Measurements from ENCODE around the gene CYTH1. TPM values are rescaled to one million over a fixed set of nuclear protein-coding genes. Genes with fewer than 3 reads are reported as not detected.

The CYTH1 gene
- total RNA-seq, 1 experiment from 2014 or later = 9.7 TPM

DNA sequence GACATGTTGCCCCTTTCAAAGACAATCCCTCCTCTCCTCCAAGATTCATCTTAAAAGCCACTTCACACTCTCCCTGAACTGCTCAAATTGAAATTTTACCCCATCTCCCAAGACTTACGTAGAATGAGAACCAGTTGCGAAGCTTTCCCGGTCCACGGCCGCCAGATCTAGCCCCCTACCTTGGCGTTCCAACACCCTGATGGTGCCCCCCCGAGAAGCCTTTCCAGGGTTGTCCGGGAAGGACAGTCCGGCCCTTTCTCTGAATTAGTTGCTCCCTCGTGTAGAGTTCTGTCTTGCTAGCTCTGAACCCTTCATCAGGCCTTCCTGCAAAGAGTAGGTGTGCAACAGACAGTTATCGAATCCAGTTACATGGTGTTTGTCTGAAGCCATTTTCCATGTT is 144.9 kb downstream of the CYTH1 start:
- Histone ChIP-seq H3K9me3 (ENCODE audit: control insufficient read depth, low read depth, low read length) (no peaks in the 10 kb centered on the region), H4K20me1 (ENCODE audit: control insufficient read depth, insufficient read depth, insufficient read length) (no peaks in the 10 kb centered on the region), H4K8ac (replicated peaks; ENCODE audit: insufficient read length, low read depth, low read length) (no peak overlapping the region), H3K56ac (ENCODE audit: insufficient read length, low read depth, low read length) (no peak overlapping the region), H3K4ac (ENCODE audit: low read depth, low read length) (no peak overlapping the region), H3T11ph (ENCODE audit: low read length) (no peak overlapping the region), H4K5ac (ENCODE audit: insufficient read length, low read depth, low read length) (no peak overlapping the region), H3K79me2 (ENCODE audit: insufficient read depth, low read length) (no peaks in the 10 kb centered on the region), H3K14ac (ENCODE audit: insufficient read depth, low read length) (no peak overlapping the region; the same call in 1 of the 2 replicates), H2BK120ac (ENCODE audit: low read depth, low read length, poor library complexity, severe bottlenecking) (no peak overlapping the region), H2BK15ac (ENCODE audit: low read depth, low read length) (no peak overlapping the region), H3K79me1 (ENCODE audit: insufficient read depth, low read depth, low read length, poor library complexity, severe bottlenecking) (no peaks in the 10 kb centered on the region), H3K27ac (ENCODE audit: insufficient read length, low read depth, low read length) (no peak overlapping the region), H3K27me3 (ENCODE audit: insufficient read depth, low read length) (no peaks in the 10 kb centered on the region), H3K23ac (ENCODE audit: insufficient read length, low read depth, low read length) (no peak overlapping the region), H3K23me2 (ENCODE audit: insufficient read length, low read depth, low read length, poor library complexity, severe bottlenecking) (no peaks in the 10 kb centered on the region), H4K91ac (ENCODE audit: insufficient read length, low read depth, low read length) (no peak overlapping the region), H2BK5ac (ENCODE audit: insufficient read length, low read length) (no peak overlapping the region), H3K4me1 (ENCODE audit: insufficient read depth, low read length) (no peaks in the 10 kb centered on the region), H3K4me2 (ENCODE audit: insufficient read depth, insufficient read length, low read length) (no peak overlapping the region), H2AFZ (ENCODE audit: low read length) (no peak overlapping the region), H3K9ac (ENCODE audit: extremely low read depth, insufficient read length, low read length) (no peak overlapping the region), H2BK20ac (ENCODE audit: low read depth, low read length, poor library complexity, severe bottlenecking) (no peak overlapping the region), H2AK5ac (ENCODE audit: insufficient read length, low read length) (no peak overlapping the region), H2BK12ac (ENCODE audit: insufficient read length, low read depth, low read length) (no peak overlapping the region), H3K18ac (ENCODE audit: insufficient read length, low read depth, low read length) (no peak overlapping the region)
- no peak for DNase-seq
- peaks cover 0 to 2% (median 0%) of the 10 kb centered on the region in 3 experiments; a peak in 1 of 7 replicates for H3K36me3 Mint-ChIP-seq (ENCODE audit: insufficient read depth in 1 of 3, low read depth in 3 of 3)
- H3K4me1 Mint-ChIP-seq = no peaks in the 10 kb centered on the region
- H3K9me3 Mint-ChIP-seq = no peaks in the 10 kb centered on the region
- peak overlapping the region in 1 of 3 experiments; percentile 61; a peak in 1 of 7 replicates for H3K27ac Mint-ChIP-seq
- no peak overlapping the region for H3K4me3 Mint-ChIP-seq
- peaks cover 5% of the 10 kb centered on the region; the same call in 1 of the 2 replicates for H3K27me3 Mint-ChIP-seq (ENCODE audit: low read depth)
- no CpG with 5 or more reads among the region's 11 CpGs for WGBS (ENCODE audit: extremely low coverage, insufficient read length, low lambda C conversion rate)
- TF ChIP-seq, protein P1, sequence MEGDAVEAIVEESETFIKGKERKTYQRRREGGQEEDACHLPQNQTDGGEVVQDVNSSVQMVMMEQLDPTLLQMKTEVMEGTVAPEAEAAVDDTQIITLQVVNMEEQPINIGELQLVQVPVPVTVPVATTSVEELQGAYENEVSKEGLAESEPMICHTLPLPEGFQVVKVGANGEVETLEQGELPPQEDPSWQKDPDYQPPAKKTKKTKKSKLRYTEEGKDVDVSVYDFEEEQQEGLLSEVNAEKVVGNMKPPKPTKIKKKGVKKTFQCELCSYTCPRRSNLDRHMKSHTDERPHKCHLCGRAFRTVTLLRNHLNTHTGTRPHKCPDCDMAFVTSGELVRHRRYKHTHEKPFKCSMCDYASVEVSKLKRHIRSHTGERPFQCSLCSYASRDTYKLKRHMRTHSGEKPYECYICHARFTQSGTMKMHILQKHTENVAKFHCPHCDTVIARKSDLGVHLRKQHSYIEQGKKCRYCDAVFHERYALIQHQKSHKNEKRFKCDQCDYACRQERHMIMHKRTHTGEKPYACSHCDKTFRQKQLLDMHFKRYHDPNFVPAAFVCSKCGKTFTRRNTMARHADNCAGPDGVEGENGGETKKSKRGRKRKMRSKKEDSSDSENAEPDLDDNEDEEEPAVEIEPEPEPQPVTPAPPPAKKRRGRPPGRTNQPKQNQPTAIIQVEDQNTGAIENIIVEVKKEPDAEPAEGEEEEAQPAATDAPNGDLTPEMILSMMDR (conservative IDR thresholded peaks at IDR 0.05) = no peak
